ENCODE data around the gene GNAQ. TPM values are rescaled to one million over a fixed set of nuclear protein-coding genes. Genes with fewer than 3 reads are reported as not detected.

GNAQ gene
- total and polyA plus RNA-seq, 2 of the 4 experiments (the other 2 are of a cell fraction) = 23.1 to 50.7 TPM

DNA sequence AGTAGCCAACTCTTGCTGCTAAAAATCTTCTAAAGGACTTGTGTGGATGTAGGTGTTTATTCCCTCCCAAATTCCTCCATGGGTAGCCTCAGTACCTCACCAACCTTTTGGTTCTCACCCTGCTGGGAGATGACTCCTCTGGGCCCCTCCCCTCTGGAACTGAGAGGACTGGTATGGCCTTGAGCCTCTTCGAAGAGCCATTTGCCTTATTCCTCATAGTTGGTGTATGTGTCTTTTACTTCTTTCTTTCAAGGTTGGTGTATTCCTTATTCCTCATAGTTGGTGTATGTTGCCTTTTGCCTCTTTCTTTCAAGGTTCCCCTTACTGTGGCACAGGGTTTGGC, 48.3 kb downstream of the GNAQ start:
- Histone ChIP-seq H2BK120ac (ENCODE audit: low read depth, low read length) (no peak overlapping the region), H2BK20ac (ENCODE audit: low read depth, low read length) (no peak overlapping the region), H3K56ac (ENCODE audit: extremely low read depth, insufficient read depth, low read length) (no peak overlapping the region), H3K4me1 (ENCODE audit: control insufficient read depth, insufficient read depth, low read length) (peaks cover 7% of the 10 kb centered on the region), H3K18ac (ENCODE audit: low read depth, low read length) (no peak overlapping the region), H4K91ac (ENCODE audit: insufficient read depth, low read depth, low read length) (no peak overlapping the region), H3K4me3 (ENCODE audit: insufficient read depth, low read depth, low read length) (no peak overlapping the region), H2AK9ac (replicated peaks; ENCODE audit: low read depth, low read length, poor library complexity) (no peak overlapping the region), H3K23ac (ENCODE audit: low read depth, low read length) (no peak overlapping the region), H3K4me2 (ENCODE audit: low read depth, low read length) (no peak overlapping the region), H3K27ac (ENCODE audit: insufficient read depth, low read length) (no peak overlapping the region), H3K4ac (ENCODE audit: low read depth, low read length) (no peak overlapping the region), H3K27me3 (ENCODE audit: control insufficient read depth, insufficient read depth, low read length) (no peaks in the 10 kb centered on the region), H4K5ac (ENCODE audit: low read depth, low read length) (no peak overlapping the region), H3K14ac (replicated peaks; ENCODE audit: low read depth, low read length) (no peak overlapping the region), H3K9me3 (ENCODE audit: control insufficient read depth, insufficient read depth, low read length) (no peaks in the 10 kb centered on the region), H2AK5ac (ENCODE audit: low read depth, low read length) (no peak overlapping the region), H3K36me3 (ENCODE audit: control insufficient read depth, insufficient read depth, low read length) (peaks cover 2% of the 10 kb centered on the region), H3K9ac (ENCODE audit: low read depth, low read length) (no peak overlapping the region), H4K20me1 (ENCODE audit: insufficient read depth, low read length) (peaks cover 6% of the 10 kb centered on the region; the same call in 1 of the 2 replicates), H3K79me1 (ENCODE audit: low read depth in 1 of 2, low read length in 2 of 2) (peaks cover 26 to 57% of the 10 kb centered on the region in 2 experiments), H3K9me1 (ENCODE audit: insufficient read depth, low read length) (peaks cover 5% of the 10 kb centered on the region; the same call in 1 of the 2 replicates), H4K8ac (ENCODE audit: low read depth in 2 of 2, low read length in 2 of 2) (no peak overlapping the region), H2BK15ac (ENCODE audit: low read depth, low read length) (no peak overlapping the region), H2AFZ (replicated peaks; ENCODE audit: low read length, poor library complexity) (no peak overlapping the region), H2BK5ac (ENCODE audit: low read depth, low read length, poor library complexity, severe bottlenecking) (no peak overlapping the region)
- DNase-seq = no peak
- ChIA-PET CTCF (no interaction called here), POLR2A (ENCODE audit: unreplicated experiment) (no interaction called here)
- dilution Hi-C loops (cut with HindIII; ENCODE audit: low sequenced_read_pairs, unreplicated experiment) (no loop called here), in situ Hi-C loops (cut with MboI; ENCODE audit: low sequenced_read_pairs) (no loop called here), intact Hi-C loops (cut with micrococcal nuclease) (no loop called here)
- no CpG with 5 or more reads among the region's 1 CpG for whole genome bisulfite sequencing, 2 experiments (ENCODE audit: extremely low coverage in 2 of 2, insufficient read length in 1 of 2)
- no peak for TF ChIP-seq RFX5 (IDR thresholded peaks at IDR 0.05; ENCODE audit: low read depth, low read length)
- TF ChIP-seq MAZ (IDR thresholded peaks at IDR 0.05; ENCODE audit: borderline replicate concordance, low read depth, low read length) = no peak
- no peak for TF ChIP-seq RCOR1 (IDR thresholded peaks at IDR 0.05; ENCODE audit: insufficient replicate concordance, low read length)
- TF ChIP-seq SMC3 (IDR thresholded peaks at IDR 0.05; ENCODE audit: low read depth, low read length) = no peak
- no peak for TF ChIP-seq CEBPB (IDR thresholded peaks at IDR 0.05; ENCODE audit: low read depth, low read length)
- no peak for TF ChIP-seq BHLHE40 (IDR thresholded peaks at IDR 0.05; ENCODE audit: low read depth, low read length)
- no peak for TF ChIP-seq RAD21 (IDR thresholded peaks at IDR 0.05; ENCODE audit: low read length)
- TF ChIP-seq MXI1 (IDR thresholded peaks at IDR 0.05; ENCODE audit: borderline replicate concordance, low read depth, low read length) = no peak
- TF ChIP-seq, protein P1, sequence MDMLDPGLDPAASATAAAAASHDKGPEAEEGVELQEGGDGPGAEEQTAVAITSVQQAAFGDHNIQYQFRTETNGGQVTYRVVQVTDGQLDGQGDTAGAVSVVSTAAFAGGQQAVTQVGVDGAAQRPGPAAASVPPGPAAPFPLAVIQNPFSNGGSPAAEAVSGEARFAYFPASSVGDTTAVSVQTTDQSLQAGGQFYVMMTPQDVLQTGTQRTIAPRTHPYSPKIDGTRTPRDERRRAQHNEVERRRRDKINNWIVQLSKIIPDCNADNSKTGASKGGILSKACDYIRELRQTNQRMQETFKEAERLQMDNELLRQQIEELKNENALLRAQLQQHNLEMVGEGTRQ (IDR thresholded peaks at IDR 0.05; ENCODE audit: low read depth, low read length) = no peak
- no peak for TF ChIP-seq MAFK (IDR thresholded peaks at IDR 0.05; ENCODE audit: low read depth, low read length)
- no peak for TF ChIP-seq FOS (IDR thresholded peaks at IDR 0.05; ENCODE audit: low read depth, low read length)
- TF ChIP-seq POLR2A (IDR thresholded peaks at IDR 0.05; ENCODE audit: low read depth, low read length) = no peak
- no peak for TF ChIP-seq NFE2L2 (IDR thresholded peaks at IDR 0.05; ENCODE audit: low read depth, low read length)
- TF ChIP-seq, protein P2, sequence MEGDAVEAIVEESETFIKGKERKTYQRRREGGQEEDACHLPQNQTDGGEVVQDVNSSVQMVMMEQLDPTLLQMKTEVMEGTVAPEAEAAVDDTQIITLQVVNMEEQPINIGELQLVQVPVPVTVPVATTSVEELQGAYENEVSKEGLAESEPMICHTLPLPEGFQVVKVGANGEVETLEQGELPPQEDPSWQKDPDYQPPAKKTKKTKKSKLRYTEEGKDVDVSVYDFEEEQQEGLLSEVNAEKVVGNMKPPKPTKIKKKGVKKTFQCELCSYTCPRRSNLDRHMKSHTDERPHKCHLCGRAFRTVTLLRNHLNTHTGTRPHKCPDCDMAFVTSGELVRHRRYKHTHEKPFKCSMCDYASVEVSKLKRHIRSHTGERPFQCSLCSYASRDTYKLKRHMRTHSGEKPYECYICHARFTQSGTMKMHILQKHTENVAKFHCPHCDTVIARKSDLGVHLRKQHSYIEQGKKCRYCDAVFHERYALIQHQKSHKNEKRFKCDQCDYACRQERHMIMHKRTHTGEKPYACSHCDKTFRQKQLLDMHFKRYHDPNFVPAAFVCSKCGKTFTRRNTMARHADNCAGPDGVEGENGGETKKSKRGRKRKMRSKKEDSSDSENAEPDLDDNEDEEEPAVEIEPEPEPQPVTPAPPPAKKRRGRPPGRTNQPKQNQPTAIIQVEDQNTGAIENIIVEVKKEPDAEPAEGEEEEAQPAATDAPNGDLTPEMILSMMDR (conservative IDR thresholded peaks at IDR 0.05; ENCODE audit: low read depth, low read length) = no peak
- no peak for TF ChIP-seq CHD1 (IDR thresholded peaks at IDR 0.05; ENCODE audit: low read depth, low read length)
- TF ChIP-seq, protein P3, sequence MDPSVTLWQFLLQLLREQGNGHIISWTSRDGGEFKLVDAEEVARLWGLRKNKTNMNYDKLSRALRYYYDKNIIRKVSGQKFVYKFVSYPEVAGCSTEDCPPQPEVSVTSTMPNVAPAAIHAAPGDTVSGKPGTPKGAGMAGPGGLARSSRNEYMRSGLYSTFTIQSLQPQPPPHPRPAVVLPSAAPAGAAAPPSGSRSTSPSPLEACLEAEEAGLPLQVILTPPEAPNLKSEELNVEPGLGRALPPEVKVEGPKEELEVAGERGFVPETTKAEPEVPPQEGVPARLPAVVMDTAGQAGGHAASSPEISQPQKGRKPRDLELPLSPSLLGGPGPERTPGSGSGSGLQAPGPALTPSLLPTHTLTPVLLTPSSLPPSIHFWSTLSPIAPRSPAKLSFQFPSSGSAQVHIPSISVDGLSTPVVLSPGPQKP (IDR thresholded peaks at IDR 0.05; ENCODE audit: borderline replicate concordance, low read depth, low read length) = no peak
- no TSS peak for BruUV-seq (replicated peaks)
- ATAC-seq (ENCODE audit: low read depth) = no peak

All from IMR-90 (cell line).